GM19035 (cell line): ENCODE data around the gene DPY19L2.
"Not testable (repeated sequence)": the region's sequence is repeated elsewhere in the genome, so short reads cannot be mapped to it uniquely, and the experiment has no call there.

Experiments
- ATAC-seq: cut with Tn5 transposase; IDR thresholded peaks from one replicate; pipeline ENCODE4 v1.9.1; 2021; ENCODE audit not compliant: unreplicated experiment

DPY19L2 gene

GRCh38 chr12:63663005-63663404, 5.3 kb downstream of the DPY19L2 start:
- not testable (repeated sequence) for ATAC-seq

GRCh38 chr12:63658501-63658900, 9.8 kb downstream of the DPY19L2 start:
- ATAC-seq: not testable (repeated sequence)

GRCh38 chr12:63656407-63656806, 11.9 kb downstream of the DPY19L2 start:
- ATAC-seq: not testable (repeated sequence)

GRCh38 chr12:63655543-63656257, 12.6 kb downstream of the DPY19L2 start:
- ATAC-seq: not testable (repeated sequence)

- ATAC-seq: not testable (repeated sequence)
Observed at GRCh38 chr12:63654481-63654880, 13.8 kb downstream of the DPY19L2 start.

GRCh38 chr12:63649517-63649916, 18.8 kb downstream of the DPY19L2 start:
- not testable (repeated sequence) for ATAC-seq

GRCh38 chr12:63643381-63644140, 24.7 kb downstream of the DPY19L2 start:
- ATAC-seq: not testable (repeated sequence)

GRCh38 chr12:63624258-63624657, 44.0 kb downstream of the DPY19L2 start:
- ATAC-seq: not testable (repeated sequence)

- ATAC-seq: not testable (repeated sequence)
Observed at GRCh38 chr12:63615544-63615943, 52.7 kb downstream of the DPY19L2 start.

GRCh38 chr12:63611285-63611684, 57.0 kb downstream of the DPY19L2 start:
- not testable (repeated sequence) for ATAC-seq

GRCh38 chr12:63609281-63609680, 59.0 kb downstream of the DPY19L2 start:
- ATAC-seq: not testable (repeated sequence)

- ATAC-seq: not testable (repeated sequence)
Observed at GRCh38 chr12:63604985-63605384, 63.3 kb downstream of the DPY19L2 start.

GRCh38 chr12:63594828-63595227, 73.5 kb downstream of the DPY19L2 start:
- ATAC-seq: not testable (repeated sequence)

GRCh38 chr12:63584426-63584825, 83.9 kb downstream of the DPY19L2 start:
- ATAC-seq: not testable (repeated sequence)

GRCh38 chr12:63583289-63583688, 85.0 kb downstream of the DPY19L2 start:
- ATAC-seq: not testable (repeated sequence)

- ATAC-seq: not testable (repeated sequence)
Observed at GRCh38 chr12:63577631-63578030, 90.7 kb downstream of the DPY19L2 start.

GRCh38 chr12:63572038-63572437, 96.3 kb downstream of the DPY19L2 start:
- not testable (repeated sequence) for ATAC-seq

- ATAC-seq: not testable (repeated sequence)
Observed at GRCh38 chr12:63558445-63558844, 109.8 kb downstream of the DPY19L2 start.

- ATAC-seq: not testable (repeated sequence)
Observed at GRCh38 chr12:63551397-63551796, 116.9 kb downstream of the DPY19L2 start.

- not testable (repeated sequence) for ATAC-seq
Observed at GRCh38 chr12:63549034-63549433, 119.3 kb downstream of the DPY19L2 start.

GRCh38 chr12:63545298-63545916, 122.9 kb downstream of the DPY19L2 start:
- ATAC-seq: not testable (repeated sequence)
